IMR-90 (cell line): ENCODE measurements around the gene CTSF. TPM values are rescaled to one million over a fixed set of nuclear protein-coding genes. Genes with fewer than 3 reads are reported as not detected.
"Not testable (repeated sequence)": the region's sequence is repeated elsewhere in the genome, so short reads cannot be mapped to it uniquely, and the experiment has no call there.

Experiments
- ATAC-seq: fragments of 200-7000 bp; cut with Tn5 transposase; 2 replicates; pipeline ENCODE4 v1.9.1; 2020; ENCODE audit warnings: low read depth, mild to moderate bottlenecking, moderate library complexity
- BruUV-seq: library from RNA; stranded (reverse); fragments of 400-500 nt; replicated peaks from 2 replicates; lab custom pipeline; 2021; lab: Mats Ljungman, UMichigan
- CTCF ChIA-PET: fragments of 300-600 bp; formaldehyde crosslinking; extraction: SDS; loops from one replicate; lab custom pipeline; 2021; ENCODE audit warnings: antibody characterized with exemption; lab: Yijun Ruan, JAX
- POLR2A ChIA-PET: fragments of 300-600 bp; sonication (Branson Sonifier 250); formaldehyde crosslinking; loops from one replicate; lab custom pipeline; 2022; ENCODE audit warnings: antibody characterized with exemption; ENCODE audit not compliant: unreplicated experiment; lab: Charles Lee
- DNase-seq: peaks from one replicate; pipeline ENCODE4 v3.0.0; 2013
- H2AFZ ChIP-seq: replicated peaks from 2 replicates; pipeline ENCODE3; 2013; ENCODE audit warnings: low read length, mild to moderate bottlenecking; ENCODE audit not compliant: poor library complexity
- H2AK5ac ChIP-seq: 2 replicates; pipeline ENCODE4 v1.6.1; 2013; ENCODE audit warnings: low read depth, low read length, inconsistent platforms
- H2AK9ac ChIP-seq: replicated peaks from 2 replicates; pipeline ENCODE3; 2013; ENCODE audit warnings: mild to moderate bottlenecking, low read depth, low read length, moderate library complexity; ENCODE audit not compliant: poor library complexity
- H2BK120ac ChIP-seq: 2 replicates; pipeline ENCODE4 v1.6.1; 2013; ENCODE audit warnings: low read depth, low read length, inconsistent platforms
- H2BK15ac ChIP-seq: 3 replicates; pipeline ENCODE4 v1.6.1; 2013; ENCODE audit warnings: low read depth, low read length, inconsistent platforms
- H2BK20ac ChIP-seq: 2 replicates; pipeline ENCODE4 v1.6.1; 2013; ENCODE audit warnings: low read depth, mild to moderate bottlenecking, inconsistent platforms, low read length, moderate library complexity
- H2BK5ac ChIP-seq: 2 replicates; pipeline ENCODE4 v1.6.1; 2013; ENCODE audit warnings: mild to moderate bottlenecking, low read depth, low read length, inconsistent platforms; ENCODE audit not compliant: poor library complexity, severe bottlenecking
- H3K14ac ChIP-seq: replicated peaks from 2 replicates; pipeline ENCODE4 v1.6.1; 2013; ENCODE audit warnings: low read depth, low read length, inconsistent platforms
- H3K18ac ChIP-seq: 2 replicates; pipeline ENCODE4 v1.6.1; 2013; ENCODE audit warnings: low read depth, low read length, control low read depth
- H3K23ac ChIP-seq: 2 replicates; pipeline ENCODE4 v1.6.1; 2013; ENCODE audit warnings: low read depth, low read length, inconsistent platforms
- H3K27ac ChIP-seq: 2 replicates; pipeline ENCODE4 v1.5.1; 2013; ENCODE audit warnings: mild to moderate bottlenecking, control low read depth, low read length; ENCODE audit not compliant: insufficient read depth
- H3K27me3 ChIP-seq: 2 replicates; pipeline ENCODE4 v1.6.1; 2013; ENCODE audit warnings: low read length; ENCODE audit not compliant: control insufficient read depth, insufficient read depth
- H3K36me3 ChIP-seq: 2 replicates; pipeline ENCODE4 v1.6.1; 2013; ENCODE audit warnings: low read length, mixed read lengths; ENCODE audit not compliant: control insufficient read depth, insufficient read depth
- H3K4ac ChIP-seq: 2 replicates; pipeline ENCODE4 v1.6.1; 2013; ENCODE audit warnings: low read depth, low read length, inconsistent platforms
- H3K4me1 ChIP-seq: 2 replicates; pipeline ENCODE4 v1.6.1; 2013; ENCODE audit warnings: low read length, mixed read lengths; ENCODE audit not compliant: control insufficient read depth, insufficient read depth
- H3K4me2 ChIP-seq: 2 replicates; pipeline ENCODE4 v1.6.1; 2013; ENCODE audit warnings: low read depth, mild to moderate bottlenecking, control low read depth, low read length, moderate library complexity
- H3K4me3 ChIP-seq: 2 replicates; pipeline ENCODE4 v1.5.1; 2013; ENCODE audit warnings: low read depth, mild to moderate bottlenecking, control low read depth, low read length, moderate library complexity; ENCODE audit not compliant: insufficient read depth
- H3K56ac ChIP-seq: 2 replicates; pipeline ENCODE4 v1.6.1; 2013; ENCODE audit warnings: low read length, inconsistent platforms; ENCODE audit not compliant: insufficient read depth; ENCODE audit errors: extremely low read depth
- H3K79me1 ChIP-seq, 2 experiments: 2 replicates each; pipeline ENCODE4 v1.6.1; 2013; ENCODE audit warnings: low read length in 2 of 2, inconsistent platforms in 1 of 2, low read depth in 1 of 2
- H3K9ac ChIP-seq: 2 replicates; pipeline ENCODE4 v1.6.1; 2013; ENCODE audit warnings: low read depth, low read length, control low read depth
- H3K9me1 ChIP-seq: 2 replicates; pipeline ENCODE4 v1.6.1; 2013; ENCODE audit warnings: low read length, inconsistent platforms; ENCODE audit not compliant: insufficient read depth
- H3K9me3 ChIP-seq: 2 replicates; pipeline ENCODE4 v1.6.1; 2013; ENCODE audit warnings: low read length; ENCODE audit not compliant: control insufficient read depth, insufficient read depth
- H4K20me1 ChIP-seq: 2 replicates; pipeline ENCODE4 v1.6.1; 2013; ENCODE audit warnings: low read length, inconsistent platforms; ENCODE audit not compliant: insufficient read depth
- H4K5ac ChIP-seq: 2 replicates; pipeline ENCODE4 v1.6.1; 2013; ENCODE audit warnings: mild to moderate bottlenecking, low read depth, low read length, control low read depth
- H4K8ac ChIP-seq, 2 experiments: 2 replicates each; pipeline ENCODE4 v1.6.1; 2013; ENCODE audit warnings: low read depth in 2 of 2, low read length in 2 of 2, control low read depth in 1 of 2, inconsistent platforms in 1 of 2
- H4K91ac ChIP-seq: 2 replicates; pipeline ENCODE4 v1.6.1; 2013; ENCODE audit warnings: low read depth, low read length, inconsistent platforms; ENCODE audit not compliant: insufficient read depth
- CEBPB ChIP-seq: IDR thresholded peaks from 2 replicates; pipeline ENCODE4 v1.6.1; 2012; ENCODE audit warnings: low read depth, low read length, improper control_type of control experiment
- MAZ ChIP-seq: IDR thresholded peaks from 2 replicates; pipeline ENCODE4 v1.6.1; 2012; ENCODE audit warnings: low read depth, mild to moderate bottlenecking, low read length, improper control_type of control experiment, moderate library complexity, borderline replicate concordance
- WGBS, 2 experiments: methylation state at CpG; one replicate each; pipeline versions ENCODE4 v1.1.5 to v1.1.7; 2013; ENCODE audit warnings: missing lambda C conversion rate in 2 of 2; ENCODE audit not compliant: insufficient read length in 1 of 2; ENCODE audit errors: extremely low coverage in 2 of 2; 5-methylcytosine and 5-hydroxymethylcytosine counted together
- dilution Hi-C: fragments of 300-500 bp; cut with HindIII; formaldehyde crosslinking; loops from one replicate; pipeline ENCODE4 v1.14.3; 2018; ENCODE audit warnings: low sequenced_read_pairs; ENCODE audit not compliant: unreplicated experiment
- in situ Hi-C: fragments of 300-500 bp; cut with MboI; formaldehyde crosslinking; loops from 3 replicates; pipeline ENCODE4 v1.14.3; 2019; ENCODE audit warnings: low sequenced_read_pairs, inconsistent platforms, mixed read lengths
- intact Hi-C: fragments of 100-400 bp; cut with micrococcal nuclease; formaldehyde crosslinking; loops from 2 replicates; pipeline ENCODE4 v1.10.0; 2022
- polyA plus RNA-seq, 3 experiments: library from polyadenylated mRNA; depleted of rRNA; stranded (reverse); fragments of >200 nt; gene quantifications; 2 replicates each; pipeline ENCODE4 v1.2.3, GENCODE V29; 2012; ENCODE audit warnings: low replicate concordance in 1 of 3
- total RNA-seq: library from RNA; depleted of rRNA; stranded (reverse); fragments of >200 nt; gene quantifications from 2 replicates; pipeline ENCODE4 v1.2.3, GENCODE V29; 2012
- TF ChIP-seq, protein P1 (sequence below): fragments of 150-350 bp; IDR thresholded peaks from 2 replicates; pipeline ENCODE4 v1.6.1; 2016; ENCODE audit warnings: low read depth, mild to moderate bottlenecking, low read length, moderate library complexity, borderline replicate concordance

The CTSF gene
- total and polyA plus RNA-seq, 2 of the 4 experiments (the other 2 are of a cell fraction): 4.1 to 16.0 TPM

DNA sequence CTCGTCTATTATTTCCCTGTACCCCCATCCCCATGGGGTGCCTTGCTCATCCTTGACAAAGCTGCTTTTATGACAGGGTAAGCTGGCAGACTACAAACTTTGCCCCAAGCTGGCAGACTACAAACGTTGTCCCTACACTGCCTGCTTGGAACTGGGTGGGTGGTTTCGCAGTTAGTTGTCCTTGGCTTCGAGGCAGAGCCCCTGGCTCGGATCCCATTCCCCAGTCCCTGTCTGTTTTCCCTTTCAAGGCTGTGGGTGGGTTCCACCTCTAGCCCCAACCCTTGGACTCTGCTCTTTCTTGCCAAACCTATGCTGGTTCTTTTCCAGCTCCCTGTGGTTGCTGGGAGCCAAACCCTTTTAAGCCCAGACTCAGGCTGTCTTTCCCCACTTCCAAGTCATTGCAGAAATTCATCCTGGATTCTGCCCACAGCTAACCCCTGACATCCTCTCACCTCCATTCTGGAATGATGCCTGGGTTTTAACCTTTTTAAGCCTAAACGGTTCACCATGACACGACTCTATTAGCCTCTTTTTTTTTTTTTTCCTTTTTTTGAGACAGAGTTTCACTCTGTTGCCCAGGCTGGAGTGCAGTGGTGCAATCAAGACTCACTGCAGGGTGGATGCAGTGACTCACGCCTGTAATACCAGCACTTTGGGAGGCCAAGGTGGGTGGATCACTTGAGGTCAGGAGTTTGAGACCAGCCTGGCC, 38.9 kb upstream of the CTSF start:
- Histone ChIP-seq H3K18ac (no peak overlapping the region), H3K9me3 (no peaks in the 10 kb centered on the region), H3K9ac (no peak overlapping the region), H2AK9ac (no peak overlapping the region), H2BK15ac (no peak overlapping the region), H3K4me3 (no peak overlapping the region), H4K8ac (no peak overlapping the region; a peak in 1 of 4 replicates), H3K27ac (peak overlapping the region; percentile 53; the same call in 1 of the 2 replicates), H2BK120ac (no peak overlapping the region), H4K91ac (no peak overlapping the region), H3K4me2 (peak overlapping the region; percentile 51), H3K23ac (no peak overlapping the region), H3K56ac (no peak overlapping the region), H2AK5ac (peak overlapping the region; percentile 38; the same call in 1 of the 2 replicates), H3K36me3 (peaks cover 23% of the 10 kb centered on the region), H3K9me1 (peaks cover 14% of the 10 kb centered on the region; the same call in 1 of the 2 replicates), H3K27me3 (no peaks in the 10 kb centered on the region), H3K14ac (no peak overlapping the region), H3K79me1 (peaks cover 0 to 7% of the 10 kb centered on the region in 2 experiments; a peak in 1 of 4 replicates), H2AFZ (no peak overlapping the region), H2BK5ac (peak overlapping the region; percentile 11), H3K4ac (no peak overlapping the region; the same call in 1 of the 2 replicates), H2BK20ac (no peak overlapping the region), H4K20me1 (peaks cover 16% of the 10 kb centered on the region), H4K5ac (no peak overlapping the region), H3K4me1 (peaks cover 3% of the 10 kb centered on the region)
- dilution Hi-C loops: no loop called here
- in situ Hi-C loops: no loop called here
- WGBS, 2 experiments: 26% methylated on average over 5 of the region's 8 CpGs; no CpG with 5 or more reads in 1 of the 2 experiments
- ChIA-PET CTCF (no interaction called here), POLR2A (interaction anchor here (1.5 kb wide), 1 partner anchor 9 kb away, joined by 14 read pairs; the partner anchor contains the start of gene RBM14)
- TF ChIP-seq, protein P1, sequence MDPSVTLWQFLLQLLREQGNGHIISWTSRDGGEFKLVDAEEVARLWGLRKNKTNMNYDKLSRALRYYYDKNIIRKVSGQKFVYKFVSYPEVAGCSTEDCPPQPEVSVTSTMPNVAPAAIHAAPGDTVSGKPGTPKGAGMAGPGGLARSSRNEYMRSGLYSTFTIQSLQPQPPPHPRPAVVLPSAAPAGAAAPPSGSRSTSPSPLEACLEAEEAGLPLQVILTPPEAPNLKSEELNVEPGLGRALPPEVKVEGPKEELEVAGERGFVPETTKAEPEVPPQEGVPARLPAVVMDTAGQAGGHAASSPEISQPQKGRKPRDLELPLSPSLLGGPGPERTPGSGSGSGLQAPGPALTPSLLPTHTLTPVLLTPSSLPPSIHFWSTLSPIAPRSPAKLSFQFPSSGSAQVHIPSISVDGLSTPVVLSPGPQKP: no peak
- peak; percentile 22; the same call in 1 of the 2 replicates for TF ChIP-seq MAZ
- TF ChIP-seq CEBPB: peak; percentile 71; the same call in 1 of the 2 replicates
- ATAC-seq (peak; percentile 81), DNase-seq (peak; percentile 48)
- intact Hi-C loops: no loop called here
- BruUV-seq: no TSS peak

DNA sequence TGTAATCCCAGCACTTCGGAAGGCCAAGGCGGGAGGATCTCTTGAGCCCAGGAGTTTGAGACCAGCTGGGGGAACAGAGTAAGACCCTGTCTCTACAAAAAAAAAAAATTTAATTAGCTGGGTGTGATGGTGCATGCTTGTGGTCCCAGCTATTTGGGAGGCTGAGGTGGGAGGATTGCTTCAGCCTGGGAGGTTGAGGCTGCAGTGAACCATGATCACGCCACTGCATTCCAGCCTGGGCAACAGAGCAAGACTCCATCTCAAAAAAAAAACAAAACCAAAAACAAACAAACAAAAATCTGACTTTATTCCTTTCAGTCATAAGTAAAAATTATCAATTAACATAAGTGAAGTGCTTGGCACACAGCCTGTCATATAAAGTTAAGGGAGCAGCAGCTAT, 38.2 kb upstream of the CTSF start:
- H3K79me1 ChIP-seq, in situ Hi-C loops, H2BK15ac ChIP-seq, DNase-seq, dilution Hi-C loops, BruUV-seq, ATAC-seq, H2BK20ac ChIP-seq, H2AFZ ChIP-seq, H3K56ac ChIP-seq, H3K4me1 ChIP-seq, H2BK5ac ChIP-seq, H3K27ac ChIP-seq, H3K9ac ChIP-seq, CTCF ChIA-PET, H3K4me3 ChIP-seq, H4K8ac ChIP-seq, H2AK9ac ChIP-seq, H3K14ac ChIP-seq, intact Hi-C loops, H3K4ac ChIP-seq, H3K23ac ChIP-seq, H3K4me2 ChIP-seq, H4K5ac ChIP-seq, H2BK120ac ChIP-seq, H3K27me3 ChIP-seq, H2AK5ac ChIP-seq, H4K91ac ChIP-seq, H3K18ac ChIP-seq, H3K9me3 ChIP-seq: not testable (repeated sequence)
- H3K36me3 ChIP-seq: peaks cover 23% of the 10 kb centered on the region
- peaks cover 21% of the 10 kb centered on the region for H4K20me1 ChIP-seq
- H3K9me1 ChIP-seq: peaks cover 18% of the 10 kb centered on the region; the same call in 1 of the 2 replicates
- POLR2A ChIA-PET: interaction anchor here (1.5 kb wide), 1 partner anchor 10 kb away, joined by 14 read pairs; the partner anchor contains the start of gene RBM14
- WGBS, 2 experiments: 92% methylated on average over 2 of the region's 3 CpGs; no CpG with 5 or more reads in 1 of the 2 experiments
